PC-3 (cell line): ENCODE results near the gene CYS1. TPM values are rescaled to one million over a fixed set of nuclear protein-coding genes. Genes with fewer than 3 reads are reported as not detected.

Experiments used
- ATAC-seq: fragments of 200-7000 bp; cut with Tn5 transposase; 2 replicates; pipeline ENCODE4 v1.9.1; 2020; ENCODE audit warnings: mild to moderate bottlenecking, moderate library complexity
- BruUV-seq: library from RNA; stranded (reverse); fragments of 400-500 nt; replicated peaks from 2 replicates; lab custom pipeline; 2021; lab: Mats Ljungman, UMichigan
- CTCF ChIA-PET: fragments of 300-600 bp; sonication (Branson Sonifier 250); formaldehyde crosslinking; loops from one replicate; lab custom pipeline; 2022; ENCODE audit warnings: antibody characterized with exemption; lab: Charles Lee
- POLR2A ChIA-PET: fragments of 300-600 bp; sonication (Branson Sonifier 250); formaldehyde crosslinking; loops from one replicate; lab custom pipeline; 2022; ENCODE audit warnings: antibody characterized with exemption; ENCODE audit not compliant: unreplicated experiment; lab: Charles Lee
- DNase-seq: peaks from one replicate; pipeline ENCODE4 v3.0.0-alpha.2; 2015
- H2AFZ ChIP-seq: fragments of 300-600 bp; sonication (generic); 2 replicates; pipeline ENCODE4 v1.6.0; 2016; ENCODE audit warnings: antibody characterized with exemption, low read length
- H3F3A ChIP-seq: fragments of 300-600 bp; sonication (generic); one replicate; pipeline ENCODE4 v1.6.0; 2017; ENCODE audit warnings: antibody characterized with exemption, low read length, control low read depth, mild to moderate bottlenecking; ENCODE audit not compliant: unreplicated experiment
- H3K27ac ChIP-seq: fragments of 300-600 bp; sonication (generic); 2 replicates; pipeline ENCODE4 v1.5.1; 2016; ENCODE audit warnings: mild to moderate bottlenecking, low read length
- H3K27me3 ChIP-seq: fragments of 300-600 bp; sonication (generic); 2 replicates; pipeline ENCODE4 v1.6.1; 2016; ENCODE audit warnings: low read length, mixed read lengths
- H3K36me3 ChIP-seq: fragments of 300-600 bp; sonication (generic); 2 replicates; pipeline ENCODE4 v1.6.1; 2016; ENCODE audit warnings: low read depth, mixed run types, low read length, mixed read lengths
- H3K4me1 ChIP-seq: fragments of 300-600 bp; sonication (generic); 2 replicates; pipeline ENCODE4 v1.5.1; 2016; ENCODE audit warnings: low read length; ENCODE audit not compliant: insufficient read depth
- H3K4me2 ChIP-seq: fragments of 300-600 bp; sonication (generic); 2 replicates; pipeline ENCODE4 v1.6.0; 2016; ENCODE audit warnings: low read length
- H3K4me3 ChIP-seq: fragments of 300-600 bp; sonication (generic); 2 replicates; pipeline ENCODE4 v1.5.1; 2016; ENCODE audit warnings: mild to moderate bottlenecking, low read length, mixed read lengths
- H3K79me2 ChIP-seq: fragments of 300-600 bp; sonication (generic); 2 replicates; pipeline ENCODE4 v1.6.1; 2017; ENCODE audit warnings: low read length, mixed read lengths
- H3K9ac ChIP-seq: fragments of 300-600 bp; sonication (generic); 2 replicates; pipeline ENCODE4 v1.6.0; 2016; ENCODE audit warnings: mild to moderate bottlenecking, low read length
- H3K9me2 ChIP-seq: fragments of 300-600 bp; sonication (generic); replicated peaks from 2 replicates; pipeline ENCODE4 v1.6.1; 2016; ENCODE audit warnings: mixed run types, low read length, mixed read lengths
- H3K9me3 ChIP-seq: fragments of 300-600 bp; sonication (generic); 2 replicates; pipeline ENCODE4 v1.6.1; 2016; ENCODE audit warnings: low read length, mixed read lengths
- H4K20me1 ChIP-seq: fragments of 300-600 bp; sonication (generic); 2 replicates; pipeline ENCODE4 v1.6.1; 2016; ENCODE audit warnings: low read length, mixed read lengths
- CTCF ChIP-seq: fragments of 300-600 bp; sonication (generic); conservative IDR thresholded peaks from 2 replicates; pipeline ENCODE4 v1.5.1; 2017; ENCODE audit warnings: antibody characterized with exemption, low read depth, mild to moderate bottlenecking, low read length
- EZH2 ChIP-seq: fragments of 300-600 bp; sonication (generic); IDR thresholded peaks from one replicate; pipeline ENCODE4 v1.6.1; 2017; ENCODE audit warnings: antibody characterized with exemption, mild to moderate bottlenecking, low read length; ENCODE audit not compliant: unreplicated experiment
- EZH2phosphoT487 ChIP-seq: fragments of 300-600 bp; sonication (generic); IDR thresholded peaks from 2 replicates; pipeline ENCODE4 v1.6.1; 2018; ENCODE audit warnings: mild to moderate bottlenecking, antibody characterized with exemption, low read length, borderline replicate concordance
- intact Hi-C: fragments of 100-400 bp; cut with micrococcal nuclease; formaldehyde crosslinking; loops from 2 replicates; pipeline ENCODE4 v1.9.0; 2023
- total RNA-seq: library from RNA; depleted of rRNA; stranded (reverse); fragments of >200 nt; gene quantifications from 2 replicates; pipeline ENCODE4 v1.2.3, GENCODE V29; 2014

Gene CYS1
- total RNA-seq, 1 experiment from 2014 or later: 0.15 TPM

DNA sequence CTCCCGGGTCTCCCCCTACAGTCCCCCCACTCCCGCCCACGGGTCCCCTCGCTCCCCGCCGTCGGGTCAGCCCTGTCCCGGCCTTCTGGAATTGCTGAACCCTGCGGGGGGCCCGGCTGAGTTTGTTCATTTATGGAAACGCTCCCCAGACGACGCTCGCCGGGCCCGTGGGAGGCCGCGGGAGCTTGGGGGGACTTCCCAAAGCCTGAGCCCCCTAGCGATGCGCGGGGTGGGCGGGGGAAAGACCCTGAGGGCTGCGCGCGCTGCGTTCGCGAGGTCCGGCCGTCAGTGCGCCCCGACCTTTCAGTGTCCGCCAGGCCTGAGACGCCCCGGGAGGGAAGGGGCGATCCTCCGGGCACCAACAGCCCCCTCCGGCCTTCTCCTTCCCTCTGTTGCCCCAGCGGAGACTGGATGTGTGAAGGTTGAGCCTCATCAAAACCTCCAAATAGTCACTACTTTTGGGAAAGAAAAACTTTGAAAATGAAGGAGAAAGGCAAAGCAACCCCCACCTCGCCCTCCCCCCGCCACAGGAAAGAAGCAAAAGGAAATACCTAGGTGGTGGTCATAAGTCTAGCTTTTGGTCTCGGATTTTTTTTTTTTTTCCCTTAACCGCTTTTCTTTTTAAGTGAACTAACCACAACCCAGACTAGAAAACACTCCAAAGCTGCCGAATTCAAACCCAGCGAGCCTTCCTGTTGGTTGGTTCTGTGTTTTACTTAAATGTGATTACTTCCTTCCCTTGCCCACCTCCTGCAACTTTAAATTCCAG is 509 bp upstream of the CYS1 start:
- no peak for ATAC-seq
- no peak overlapping the region for H3K4me2 ChIP-seq
- no peaks in the 10 kb centered on the region for H3K79me2 ChIP-seq
- no peaks in the 10 kb centered on the region for H3K9me2 ChIP-seq
- BruUV-seq: no TSS peak
- H3K4me1 ChIP-seq: no peaks in the 10 kb centered on the region
- no peak overlapping the region for H3K9ac ChIP-seq
- H3K27ac ChIP-seq: no peak overlapping the region
- H3K27me3 ChIP-seq: peaks cover 80% of the 10 kb centered on the region
- no peak overlapping the region for H3K4me3 ChIP-seq
- POLR2A ChIA-PET: no interaction called here
- no peaks in the 10 kb centered on the region for H3F3A ChIP-seq
- no peak for DNase-seq
- intact Hi-C loops: no loop called here
- CTCF ChIA-PET: no interaction called here
- no peaks in the 10 kb centered on the region for H3K36me3 ChIP-seq
- no peak for TF ChIP-seq EZH2phosphoT487
- peak; percentile 47 for TF ChIP-seq EZH2
- H3K9me3 ChIP-seq: no peaks in the 10 kb centered on the region
- no peak overlapping the region for H2AFZ ChIP-seq
- H4K20me1 ChIP-seq: no peaks in the 10 kb centered on the region

GRCh38 chr2:10079266-10079869 is 843 bp downstream of the CYS1 start:
- H3K4me1 ChIP-seq: no peaks in the 10 kb centered on the region
- TF ChIP-seq EZH2phosphoT487: peak; percentile 64; the same call in 1 of the 2 replicates
- no peak for TF ChIP-seq EZH2
- ChIA-PET POLR2A (no interaction called here), CTCF (interaction anchor here (0.5 to 1.4 kb wide), 2 partner anchors 18 to 1674 kb away, joined by 4 read pairs; no protein-coding TSS in a partner anchor)
- peak overlapping the region; percentile 73 for H2AFZ ChIP-seq
- intact Hi-C loops: no loop called here
- H3K27me3 ChIP-seq: peaks cover 76% of the 10 kb centered on the region
- H3F3A ChIP-seq: no peaks in the 10 kb centered on the region
- H3K4me2 ChIP-seq: peak overlapping the region; percentile 73
- peak overlapping the region; percentile 53 for H3K4me3 ChIP-seq
- H3K9ac ChIP-seq: no peak overlapping the region
- H4K20me1 ChIP-seq: no peaks in the 10 kb centered on the region
- H3K36me3 ChIP-seq: no peaks in the 10 kb centered on the region
- no TSS peak for BruUV-seq
- no peak overlapping the region for H3K27ac ChIP-seq
- no peaks in the 10 kb centered on the region for H3K9me2 ChIP-seq
- no peaks in the 10 kb centered on the region for H3K79me2 ChIP-seq
- ATAC-seq (peak; percentile 68), DNase-seq (peak; percentile 45)
- no peaks in the 10 kb centered on the region for H3K9me3 ChIP-seq

- Histone ChIP-seq H3K9ac (no peak overlapping the region), H3K27me3 (peaks cover 70% of the 10 kb centered on the region), H3F3A (no peaks in the 10 kb centered on the region), H3K9me2 (no peaks in the 10 kb centered on the region), H3K27ac (no peak overlapping the region), H3K4me2 (peak overlapping the region; percentile 73), H3K4me3 (peak overlapping the region; percentile 53), H3K9me3 (no peaks in the 10 kb centered on the region), H3K79me2 (no peaks in the 10 kb centered on the region), H3K36me3 (no peaks in the 10 kb centered on the region), H2AFZ (peak overlapping the region; percentile 73), H3K4me1 (no peaks in the 10 kb centered on the region), H4K20me1 (no peaks in the 10 kb centered on the region)
- no TSS peak for BruUV-seq
- ATAC-seq (no peak; the same call in 1 of the 2 replicates), DNase-seq (no peak)
- ChIA-PET CTCF (interaction anchor here (1.4 kb wide), 1 partner anchor 19 kb away, joined by 4 read pairs; no protein-coding TSS in a partner anchor), POLR2A (no interaction called here)
- no peak for TF ChIP-seq CTCF
- no peak for TF ChIP-seq EZH2
- intact Hi-C loops: no loop called here
These were observed 1.4 kb downstream of the CYS1 start for GRCh38 chr2:10078704-10079265.
